C4-2B (cell line): ENCODE results near the gene NEGR1.

ENCODE experiments used
- CTCF ChIP-seq: fragments of 450-650 bp; conservative IDR thresholded peaks from 2 replicates; pipeline ENCODE4 v1.5.1; 2017; ENCODE audit warnings: mild to moderate bottlenecking
- ZFX ChIP-seq: fragments of 450-650 bp; IDR thresholded peaks from 2 replicates; pipeline ENCODE4 v1.6.1; 2017

DNA sequence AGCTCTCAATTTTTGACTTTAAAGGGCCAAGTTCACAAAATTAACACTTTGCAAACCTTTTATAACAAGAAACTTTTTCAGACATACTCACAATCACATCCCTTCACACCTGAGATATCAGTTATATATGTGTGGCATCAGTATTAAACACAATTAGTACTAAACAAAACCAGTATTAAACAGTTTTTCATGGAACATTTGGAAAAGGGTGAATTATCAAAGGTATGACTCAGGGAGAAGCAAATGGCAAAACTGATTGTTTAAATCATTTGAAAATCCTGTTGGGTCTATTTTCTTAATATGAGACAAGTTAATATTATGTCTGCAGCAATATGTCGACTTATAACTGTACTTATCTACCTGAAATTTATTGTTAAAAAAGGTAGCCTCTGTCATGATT, 587.3 kb downstream of the NEGR1 start:
- TF ChIP-seq CTCF (no peak), ZFX (no peak)
